Retina (tissue), 1 donor: ENCODE measurements around the gene TJP1.

Experiments
- DNase-seq: peaks from one replicate; pipeline ENCODE4 v3.0.0-alpha.2; 2016

TJP1 gene

GRCh38 chr15:29822100-29822683 lies at the start of gene TJP1:
TSS of gene TJP1 (minus strand) at chr15:29822468. CDS start at chr15:29822028, 440 bp downstream.
- DNase-seq = peak; percentile 89

GRCh38 chr15:29871401-29871800 lies 49.1 kb upstream of the TJP1 start:
- peak; percentile 65 for DNase-seq

- DNase-seq = peak; percentile 71
Measured at GRCh38 chr15:29870495-29871151, 48.4 kb upstream of the TJP1 start.

GRCh38 chr15:29867241-29868000 lies 45.2 kb upstream of the TJP1 start:
- peak; percentile 15 for DNase-seq

GRCh38 chr15:29866337-29866736 lies 44.1 kb upstream of the TJP1 start:
- DNase-seq = no peak

- DNase-seq = no peak
Measured at GRCh38 chr15:29864501-29864900, 42.2 kb upstream of the TJP1 start.

- no peak for DNase-seq
Measured at GRCh38 chr15:29863438-29863837, 41.2 kb upstream of the TJP1 start.

- no peak for DNase-seq
Measured at GRCh38 chr15:29862271-29862670, 40.0 kb upstream of the TJP1 start.

GRCh38 chr15:29860872-29861271 lies 38.6 kb upstream of the TJP1 start:
- DNase-seq = no peak

- no peak for DNase-seq
Measured at GRCh38 chr15:29859973-29860715, 37.9 kb upstream of the TJP1 start.

- no peak for DNase-seq
Measured at GRCh38 chr15:29859293-29859692, 37.0 kb upstream of the TJP1 start.

- no peak for DNase-seq
Measured at GRCh38 chr15:29857221-29857789, 35.0 kb upstream of the TJP1 start.

- no peak for DNase-seq
Measured at GRCh38 chr15:29854413-29854812, 32.1 kb upstream of the TJP1 start.

GRCh38 chr15:29853211-29853987 lies 31.1 kb upstream of the TJP1 start:
- DNase-seq = no peak

- DNase-seq = no peak
Measured at GRCh38 chr15:29852201-29852600, 29.9 kb upstream of the TJP1 start.

GRCh38 chr15:29849716-29850115 lies 27.4 kb upstream of the TJP1 start:
- no peak for DNase-seq

GRCh38 chr15:29849218-29849617 lies 26.9 kb upstream of the TJP1 start:
- DNase-seq = no peak

- DNase-seq = no peak
Measured at GRCh38 chr15:29844290-29844903, 22.1 kb upstream of the TJP1 start.

GRCh38 chr15:29842290-29842689 lies 20.0 kb upstream of the TJP1 start:
- DNase-seq = no peak

GRCh38 chr15:29840926-29841325 lies 18.7 kb upstream of the TJP1 start:
- no peak for DNase-seq

GRCh38 chr15:29840054-29840453 lies 17.8 kb upstream of the TJP1 start:
- no peak for DNase-seq
